ENCODE results near the gene TEKT2.

TEKT2 gene

DNA sequence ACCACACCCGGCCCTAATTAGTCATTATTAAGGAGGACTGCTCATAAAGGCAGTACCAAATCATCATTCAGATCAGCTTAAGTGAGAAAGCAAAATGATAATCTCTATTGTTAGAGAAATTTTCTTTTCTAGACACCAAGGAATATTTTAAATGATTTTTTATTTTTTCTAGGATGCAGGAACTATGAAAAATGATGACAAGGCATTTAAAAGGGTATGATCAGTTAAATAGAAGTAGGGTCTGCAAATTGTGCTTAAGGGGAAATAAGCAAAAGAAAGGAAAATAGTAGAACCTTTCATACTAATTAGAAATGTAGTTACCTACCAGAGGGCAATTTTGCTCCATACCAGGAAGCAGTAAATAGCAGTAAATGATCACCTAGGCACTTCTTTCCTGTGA is 21.6 kb upstream of the TEKT2 start:
- Histone ChIP-seq H3K9ac (ENCODE audit: insufficient read length, low read depth) (no peak overlapping the region), H3K36me3 (ENCODE audit: insufficient read depth, insufficient read length, low read length) (no peaks in the 10 kb centered on the region), H3K4me1 (ENCODE audit: insufficient read depth, insufficient read length) (no peaks in the 10 kb centered on the region), H3K27me3 (ENCODE audit: insufficient read depth, insufficient read length) (no peaks in the 10 kb centered on the region), H3K4me3 (ENCODE audit: insufficient read length, low read depth) (no peak overlapping the region), H3K9me3 (ENCODE audit: insufficient read depth, low read length) (no peaks in the 10 kb centered on the region)
- TF ChIP-seq ZNF274 (IDR thresholded peaks at IDR 0.05; ENCODE audit: low read depth, low read length): no peak
- TF ChIP-seq SUZ12 (IDR thresholded peaks at IDR 0.05; ENCODE audit: extremely low read depth, insufficient read depth, insufficient read length): no peak
- TF ChIP-seq YY1 (IDR thresholded peaks at IDR 0.05; ENCODE audit: insufficient read depth, insufficient read length): no peak
- DNase-seq (ENCODE audit: low read depth, low spot score): no peak

GRCh38 chr1:36067871-36068270 is 16.0 kb upstream of the TEKT2 start:
- Histone ChIP-seq H3K36me3 (ENCODE audit: insufficient read depth, insufficient read length, low read length) (no peaks in the 10 kb centered on the region), H3K4me3 (ENCODE audit: insufficient read length, low read depth) (no peak overlapping the region), H3K9ac (ENCODE audit: insufficient read length, low read depth) (no peak overlapping the region), H3K9me3 (ENCODE audit: insufficient read depth, low read length) (peaks cover 11% of the 10 kb centered on the region), H3K27me3 (ENCODE audit: insufficient read depth, insufficient read length) (no peaks in the 10 kb centered on the region), H3K4me1 (ENCODE audit: insufficient read depth, insufficient read length) (no peaks in the 10 kb centered on the region)
- DNase-seq (ENCODE audit: low read depth, low spot score): no peak
- no peak for TF ChIP-seq YY1 (IDR thresholded peaks at IDR 0.05; ENCODE audit: insufficient read depth, insufficient read length)
- TF ChIP-seq SUZ12 (IDR thresholded peaks at IDR 0.05; ENCODE audit: extremely low read depth, insufficient read depth, insufficient read length): no peak

GRCh38 chr1:36068866-36069265 is 15.0 kb upstream of the TEKT2 start:
- Histone ChIP-seq H3K36me3 (ENCODE audit: insufficient read depth, insufficient read length, low read length) (no peaks in the 10 kb centered on the region), H3K4me1 (ENCODE audit: insufficient read depth, insufficient read length) (no peaks in the 10 kb centered on the region), H3K9me3 (ENCODE audit: insufficient read depth, low read length) (peaks cover 11% of the 10 kb centered on the region), H3K27me3 (ENCODE audit: insufficient read depth, insufficient read length) (no peaks in the 10 kb centered on the region), H3K4me3 (ENCODE audit: insufficient read length, low read depth) (no peak overlapping the region), H3K9ac (ENCODE audit: insufficient read length, low read depth) (no peak overlapping the region)
- TF ChIP-seq ZNF274 (IDR thresholded peaks at IDR 0.05; ENCODE audit: low read depth, low read length): no peak
- TF ChIP-seq YY1 (IDR thresholded peaks at IDR 0.05; ENCODE audit: insufficient read depth, insufficient read length): no peak
- TF ChIP-seq SUZ12 (IDR thresholded peaks at IDR 0.05; ENCODE audit: extremely low read depth, insufficient read depth, insufficient read length): no peak
- DNase-seq (ENCODE audit: low read depth, low spot score): no peak

GRCh38 chr1:36070349-36070748 is 13.5 kb upstream of the TEKT2 start:
- no peak overlapping the region for H3K9ac ChIP-seq (ENCODE audit: insufficient read length, low read depth)
- H3K9me3 ChIP-seq (ENCODE audit: insufficient read depth, low read length): peaks cover 11% of the 10 kb centered on the region
- H3K4me3 ChIP-seq (ENCODE audit: insufficient read length, low read depth): no peak overlapping the region
- no peak for DNase-seq (ENCODE audit: low read depth, low spot score)
- no peaks in the 10 kb centered on the region for H3K27me3 ChIP-seq (ENCODE audit: insufficient read depth, insufficient read length)
- no peak for TF ChIP-seq SUZ12 (IDR thresholded peaks at IDR 0.05; ENCODE audit: extremely low read depth, insufficient read depth, insufficient read length)
- TF ChIP-seq YY1 (IDR thresholded peaks at IDR 0.05; ENCODE audit: insufficient read depth, insufficient read length): no peak
- TF ChIP-seq ZNF274 (IDR thresholded peaks at IDR 0.05; ENCODE audit: low read depth, low read length): no peak
- H3K36me3 ChIP-seq (ENCODE audit: insufficient read depth, insufficient read length, low read length): no peaks in the 10 kb centered on the region
- no peaks in the 10 kb centered on the region for H3K4me1 ChIP-seq (ENCODE audit: insufficient read depth, insufficient read length)

DNA sequence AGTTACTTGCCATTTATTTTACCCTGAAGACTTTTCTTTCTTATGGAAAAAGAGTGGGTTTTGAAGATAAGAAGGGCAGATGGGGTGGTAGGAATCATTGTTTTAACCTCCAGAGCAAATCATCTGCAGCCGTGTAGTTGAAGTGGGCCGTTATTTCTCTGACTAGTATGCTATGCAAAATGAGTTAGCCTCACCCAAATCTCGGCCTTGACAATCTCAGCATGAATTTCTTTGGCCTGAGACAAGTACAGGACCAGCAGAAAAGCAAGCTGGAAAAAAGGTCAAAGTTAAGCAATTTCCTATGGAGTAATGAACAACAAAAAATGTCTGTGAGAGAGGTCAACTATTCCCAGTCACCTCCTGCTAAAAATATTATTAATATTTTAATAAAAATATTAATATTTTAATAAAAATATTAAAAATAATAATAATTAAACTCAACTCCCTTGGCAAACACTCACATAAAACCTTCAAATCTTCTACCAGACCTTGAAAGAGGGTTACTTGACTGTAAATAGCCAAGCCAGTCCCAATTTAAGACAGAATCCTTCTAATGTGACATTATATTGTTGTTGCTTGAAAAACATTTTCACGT is 6.8 kb upstream of the TEKT2 start:
- DNase-seq (ENCODE audit: low read depth, low spot score): no peak
- Histone ChIP-seq H3K9me3 (ENCODE audit: insufficient read depth, low read length) (no peaks in the 10 kb centered on the region), H3K4me3 (ENCODE audit: insufficient read length, low read depth) (no peak overlapping the region), H3K36me3 (ENCODE audit: insufficient read depth, insufficient read length, low read length) (no peaks in the 10 kb centered on the region), H3K9ac (ENCODE audit: insufficient read length, low read depth) (no peak overlapping the region), H3K4me1 (ENCODE audit: insufficient read depth, insufficient read length) (no peaks in the 10 kb centered on the region), H3K27me3 (ENCODE audit: insufficient read depth, insufficient read length) (no peaks in the 10 kb centered on the region)
- TF ChIP-seq SUZ12 (IDR thresholded peaks at IDR 0.05; ENCODE audit: extremely low read depth, insufficient read depth, insufficient read length) (no peak), ZNF274 (IDR thresholded peaks at IDR 0.05; ENCODE audit: low read depth, low read length) (no peak)

- Histone ChIP-seq H3K4me3 (ENCODE audit: insufficient read length, low read depth) (no peak overlapping the region), H3K9me3 (ENCODE audit: insufficient read depth, low read length) (no peaks in the 10 kb centered on the region), H3K27me3 (ENCODE audit: insufficient read depth, insufficient read length) (peaks cover 9% of the 10 kb centered on the region), H3K4me1 (ENCODE audit: insufficient read depth, insufficient read length) (peaks cover 4% of the 10 kb centered on the region), H3K9ac (ENCODE audit: insufficient read length, low read depth) (no peak overlapping the region), H3K36me3 (ENCODE audit: insufficient read depth, insufficient read length, low read length) (no peaks in the 10 kb centered on the region)
- TF ChIP-seq SUZ12 (IDR thresholded peaks at IDR 0.05; ENCODE audit: extremely low read depth, insufficient read depth, insufficient read length) (no peak), YY1 (IDR thresholded peaks at IDR 0.05; ENCODE audit: insufficient read depth, insufficient read length) (no peak)
- DNase-seq (ENCODE audit: low read depth, low spot score): no peak
Observed at GRCh38 chr1:36080236-36080635, 3.7 kb upstream of the TEKT2 start.

DNA sequence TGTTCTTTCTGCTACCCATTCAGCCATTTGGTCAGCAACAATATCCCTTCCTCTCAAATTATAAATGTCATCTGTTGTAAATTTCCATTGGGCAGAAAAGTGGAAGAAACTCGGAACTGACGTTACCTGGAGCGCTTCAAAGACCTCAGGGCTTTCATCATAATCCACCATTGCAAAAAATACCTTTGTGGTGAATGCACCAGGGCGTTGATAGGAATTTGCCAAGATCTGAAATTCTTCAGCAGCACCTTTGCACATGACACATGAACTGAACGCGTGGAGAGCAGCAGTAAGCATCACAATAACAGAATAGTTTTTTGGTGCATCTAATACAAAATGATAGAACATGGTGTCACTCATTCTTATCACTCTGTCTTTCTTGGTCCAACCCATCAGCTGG is 3.1 kb upstream of the TEKT2 start:
- TF ChIP-seq ZNF274 (IDR thresholded peaks at IDR 0.05; ENCODE audit: low read depth, low read length): no peak
- TF ChIP-seq SUZ12 (IDR thresholded peaks at IDR 0.05; ENCODE audit: extremely low read depth, insufficient read depth, insufficient read length): no peak
- no peak for TF ChIP-seq YY1 (IDR thresholded peaks at IDR 0.05; ENCODE audit: insufficient read depth, insufficient read length)
- Histone ChIP-seq H3K27me3 (ENCODE audit: insufficient read depth, insufficient read length) (peaks cover 9% of the 10 kb centered on the region), H3K36me3 (ENCODE audit: insufficient read depth, insufficient read length, low read length) (no peaks in the 10 kb centered on the region), H3K9ac (ENCODE audit: insufficient read length, low read depth) (no peak overlapping the region), H3K9me3 (ENCODE audit: insufficient read depth, low read length) (no peaks in the 10 kb centered on the region), H3K4me1 (ENCODE audit: insufficient read depth, insufficient read length) (peaks cover 4% of the 10 kb centered on the region), H3K4me3 (ENCODE audit: insufficient read length, low read depth) (no peak overlapping the region)
- no peak for DNase-seq (ENCODE audit: low read depth, low spot score)
